Erythroblast (primary cell): ENCODE results near the gene ANO1.

ENCODE experiments used
- GATA1 ChIP-seq: IDR thresholded peaks from 2 replicates; pipeline ENCODE4 v1.6.1; 2011; ENCODE audit warnings: low read depth, mild to moderate bottlenecking, control low read depth, low read length, moderate library complexity
- POLR2A ChIP-seq: IDR thresholded peaks from 2 replicates; pipeline ENCODE4 v1.6.1; 2011; ENCODE audit warnings: mild to moderate bottlenecking, low read length

DNA sequence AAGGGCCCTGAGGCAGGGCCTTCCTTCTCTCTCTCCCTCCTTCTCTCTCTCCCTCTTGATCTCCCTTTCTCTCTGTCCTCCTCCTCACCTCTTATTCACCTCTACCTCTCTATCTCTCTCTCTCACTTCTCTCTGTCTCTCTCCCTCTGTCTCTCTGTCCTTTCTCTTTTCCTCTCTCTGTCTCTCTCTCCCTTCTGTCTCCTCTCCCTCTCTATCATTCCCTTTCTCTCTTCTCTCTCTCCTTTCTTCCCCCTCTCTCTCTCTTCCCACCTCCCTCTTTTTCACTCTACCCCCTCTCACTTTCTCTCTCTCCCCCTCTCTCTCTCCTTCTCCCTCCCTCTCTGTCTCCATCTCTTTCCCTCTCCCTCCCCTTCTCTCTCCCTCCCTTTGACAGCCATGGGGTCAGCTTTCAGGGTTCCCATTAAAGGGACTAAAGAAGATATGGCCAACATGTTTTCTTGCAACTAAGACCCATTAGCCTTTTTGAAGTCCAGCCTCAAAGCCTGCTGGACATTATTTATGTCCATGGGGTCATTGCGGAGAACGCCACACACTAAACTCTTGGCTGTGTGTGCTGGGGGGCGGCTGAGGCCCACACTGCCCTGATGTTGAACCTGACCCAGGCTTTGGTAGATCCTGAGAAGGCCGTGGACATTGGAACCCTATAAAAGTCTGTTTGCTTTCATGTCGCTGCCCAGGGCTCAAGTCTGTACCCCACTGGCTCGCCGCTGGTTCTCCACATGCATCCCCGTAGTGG is 15.0 kb downstream of the ANO1 start:
- TF ChIP-seq POLR2A = no peak
- no peak for TF ChIP-seq GATA1
